B cell (primary cell): Measurements from ENCODE around the gene THADA. TPM values are rescaled to one million over a fixed set of nuclear protein-coding genes. Genes with fewer than 3 reads are reported as not detected.

Source experiments
- ATAC-seq: fragments of 200-7000 bp; cut with Tn5 transposase; one replicate; pipeline ENCODE4 v1.10.0; 2021; ENCODE audit warnings: low read depth, mild to moderate bottlenecking, moderate number of reproducible peaks, moderate library complexity
- CTCF ChIA-PET: fragments of 350-600 bp; sonication (Branson Sonifier 250); formaldehyde crosslinking; loops from one replicate; lab custom pipeline; 2021; ENCODE audit warnings: antibody characterized with exemption, inconsistent platforms; lab: Charles Lee
- POLR2A ChIA-PET: fragments of 350-600 bp; sonication (Branson Sonifier 250); formaldehyde crosslinking; loops from one replicate; lab custom pipeline; 2021; ENCODE audit warnings: antibody characterized with exemption; lab: Charles Lee
- DNase-seq: peaks from one replicate; pipeline ENCODE4 v3.0.0; 2013
- H2AFZ ChIP-seq: 2 replicates; pipeline ENCODE4 v1.6.1; 2012; ENCODE audit warnings: mild to moderate bottlenecking, low read depth, low read length; ENCODE audit not compliant: insufficient read depth, poor library complexity, severe bottlenecking
- H3K27ac ChIP-seq, 2 donors: 1 replicate in 1 of 2; 2 replicates in 1 of 2; pipeline ENCODE4 v1.5.1; 2012 to 2013; ENCODE audit warnings: low read length in 2 of 2, mild to moderate bottlenecking in 2 of 2, moderate library complexity in 1 of 2
- H3K27me3 ChIP-seq, 4 experiments: fragments of 200-600 bp in 1 of 4; sonication (generic) in 1 of 4; replicated peaks in 1 of 4; 1 replicate in 2 of 4; 2 replicates in 2 of 4; pipeline versions ENCODE4 v1.6.1 to v1.7.0; 2013 to 2016; ENCODE audit warnings: low read length in 3 of 4, mild to moderate bottlenecking in 2 of 4, mixed read lengths in 1 of 4, moderate library complexity in 1 of 4; ENCODE audit not compliant: insufficient read depth in 4 of 4, control insufficient read depth in 3 of 4; ENCODE audit errors: control extremely low read depth in 1 of 4
- H3K36me3 ChIP-seq, 2 experiments: replicated peaks in 1 of 2; 1 replicate in 1 of 2; 2 replicates in 1 of 2; pipeline versions ENCODE4 v1.6.1 to v1.7.1; 2013; ENCODE audit warnings: low read length in 1 of 2; ENCODE audit not compliant: insufficient read depth in 2 of 2, control insufficient read depth in 1 of 2; ENCODE audit errors: control extremely low read depth in 1 of 2, extremely low read depth in 1 of 2
- H3K4me1 ChIP-seq, 2 donors: fragments of 200-600 bp in 1 of 2; sonication (generic) in 1 of 2; 1 replicate in 1 of 2; 2 replicates in 1 of 2; pipeline versions ENCODE4 v1.5.1 to v1.6.1; 2013 to 2017; ENCODE audit warnings: low read length in 2 of 2; ENCODE audit not compliant: control insufficient read depth in 2 of 2, insufficient read depth in 2 of 2
- H3K4me2 ChIP-seq: replicated peaks from 2 replicates; pipeline ENCODE3; 2012; ENCODE audit warnings: mild to moderate bottlenecking, low read depth, low read length; ENCODE audit not compliant: poor library complexity, severe bottlenecking
- H3K4me3 ChIP-seq, 5 experiments: fragments of 200-600 bp in 1 of 5; sonication (generic) in 1 of 5; 1 replicate in 3 of 5; 2 replicates in 2 of 5; pipeline versions ENCODE4 v1.5.1 to v1.7.0; 2011 to 2016; ENCODE audit warnings: low read length in 4 of 5, mild to moderate bottlenecking in 4 of 5, low read depth in 2 of 5, control low read depth in 1 of 5, moderate library complexity in 1 of 5; ENCODE audit not compliant: insufficient read depth in 1 of 5; ENCODE audit errors: control extremely low read depth in 1 of 5, extremely low read depth in 1 of 5
- H3K79me2 ChIP-seq: fragments of 200-600 bp; sonication (generic); one replicate; pipeline ENCODE4 v1.6.0; 2016; ENCODE audit warnings: low read length; ENCODE audit not compliant: control insufficient read depth, insufficient read depth
- H3K9ac ChIP-seq: fragments of 200-600 bp; sonication (generic); 2 replicates; pipeline ENCODE4 v1.6.1; 2017; ENCODE audit warnings: mild to moderate bottlenecking, low read length, moderate library complexity
- H3K9me3 ChIP-seq, 3 donors: one replicate each; pipeline versions ENCODE4 v1.6.1 to v1.7.1; 2013; ENCODE audit warnings: low read length in 2 of 3; ENCODE audit not compliant: control insufficient read depth in 2 of 3, insufficient read depth in 1 of 3; ENCODE audit errors: control extremely low read depth in 1 of 3
- H4K20me1 ChIP-seq: 2 replicates; pipeline ENCODE4 v1.6.0; 2012; ENCODE audit warnings: mild to moderate bottlenecking, low read length; ENCODE audit not compliant: insufficient read depth, control insufficient read depth, poor library complexity, severe bottlenecking
- H3K27ac Mint-ChIP-seq: one replicate; pipeline ENCODE4 v1.8.0; 2021; ENCODE audit warnings: mixed read lengths
- H3K27me3 Mint-ChIP-seq: one replicate; pipeline ENCODE4 v1.8.0; 2021; ENCODE audit warnings: mixed read lengths
- H3K4me1 Mint-ChIP-seq: one replicate; pipeline ENCODE4 v1.8.0; 2021; ENCODE audit warnings: mixed read lengths
- H3K4me3 Mint-ChIP-seq: one replicate; pipeline ENCODE4 v1.8.0; 2021; ENCODE audit warnings: mixed read lengths
- H3K9me3 Mint-ChIP-seq: one replicate; pipeline ENCODE4 v1.8.0; 2022; ENCODE audit warnings: mixed read lengths; ENCODE audit not compliant: insufficient read depth
- CTCF ChIP-seq: fragments of 200-600 bp; IDR thresholded peaks from one replicate; pipeline ENCODE4 v1.8.0; 2022; ENCODE audit warnings: antibody characterized with exemption, mild to moderate bottlenecking
- EZH2 ChIP-seq: IDR thresholded peaks from 2 replicates; pipeline ENCODE4 v1.6.1; 2012; ENCODE audit warnings: borderline replicate concordance, low read depth, mild to moderate bottlenecking, moderate library complexity, low read length; ENCODE audit not compliant: insufficient read depth, poor library complexity, severe bottlenecking
- WGBS: methylation state at CpG from one replicate; pipeline ENCODE4 v1.1.5; 2013; ENCODE audit warnings: missing lambda C conversion rate; ENCODE audit not compliant: insufficient coverage; 5-methylcytosine and 5-hydroxymethylcytosine counted together
- intact Hi-C: fragments of 100-400 bp; cut with micrococcal nuclease; formaldehyde crosslinking; loops from one replicate; pipeline ENCODE4 v1.10.0; 2022
- polyA plus RNA-seq: library from polyadenylated mRNA; depleted of rRNA; stranded (reverse); fragments of >200 nt; gene quantifications from 2 replicates; pipeline ENCODE4 v1.2.3, GENCODE V29; 2012
- total RNA-seq, 2 donors: library from RNA; stranded (reverse); fragments of 120-200 nt in 1 of 2; gene quantifications; 1 replicate in 1 of 2; 2 replicates in 1 of 2; pipeline versions ENCODE4 v1.2.3 to v1.2.4, GENCODE V29; 2013 to 2022

The THADA gene
- total and polyA plus RNA-seq, 2 donors (not counting 1 experiment from before 2014, with no cell fraction given) = 17.6 to 48.5 TPM

GRCh38 chr2:43228321-43228751, 367.5 kb downstream of the THADA start:
- DNase-seq = peak; percentile 40
- peak overlapping the region in 3 of 5 experiments; percentile 9 to 93 (median 92) for H3K4me3 ChIP-seq

More at GRCh38 chr2:43228321-43228751, 367.5 kb downstream of the THADA start:
- Mint-ChIP-seq H3K4me1 (peaks cover 47% of the 10 kb centered on the region), H3K9me3 (no peaks in the 10 kb centered on the region), H3K4me3 (peak overlapping the region; percentile 98), H3K27ac (peak overlapping the region; percentile 97), H3K27me3 (no peaks in the 10 kb centered on the region)
- H4K20me1 ChIP-seq = peaks cover 27% of the 10 kb centered on the region
- peaks cover 58% of the 10 kb centered on the region for H3K79me2 ChIP-seq
- ChIA-PET POLR2A (interaction anchor here (0.7 to 13.4 kb wide), 11 partner anchors 8 to 281 kb away, joined by 3 to 561 read pairs (median 11); no protein-coding TSS in a partner anchor), CTCF (interaction anchor here (0.9 to 21.8 kb wide), 37 partner anchors 9 to 436 kb away, joined by 3 to 650 read pairs (median 7); partner anchors contain the start of gene HAAO)
- peak overlapping the region; percentile 87 to 90 for H3K27ac ChIP-seq
- TF ChIP-seq EZH2 (no peak), CTCF (no peak)
- no peak for ATAC-seq
- H3K36me3 ChIP-seq = peaks cover 0 to 30% of the 10 kb centered on the region in 2 experiments
- H3K4me1 ChIP-seq = peaks cover 27 to 56% of the 10 kb centered on the region in 2 donors
- H3K4me2 ChIP-seq = peak overlapping the region; percentile 85
- H3K9ac ChIP-seq = peak overlapping the region; percentile 88
- no peaks in the 10 kb centered on the region for H3K9me3 ChIP-seq
- intact Hi-C loops = loop anchor here (2.0 to 5.0 kb wide), 4 partner anchors 256 to 416 kb away; no protein-coding TSS in a partner anchor
- WGBS = 50% methylated on average over 2 of the region's 2 CpGs
- no peaks in the 10 kb centered on the region for H3K27me3 ChIP-seq
- H2AFZ ChIP-seq = no peak overlapping the region
